Measurements from ENCODE around the gene HS1BP3.
A peak's percentile ranks its signal among the peaks of the same experiment; 100 is the strongest.

The HS1BP3 gene
- total RNA-seq = 10.7 to 48.5 (median 15.5) reads per million in 9 experiments

- Mint-ChIP-seq H3K4me1 (ENCODE audit: low read depth in 2 of 2) (peaks cover 27 to 28% of the 10 kb centered on the region in 2 donors), H3K9me3 (no peaks in the 10 kb centered on the region), H3K4me3 (peak within 1 kb of the TSS; percentile 89 to 93), H3K27me3 (peaks cover 1 to 5% of the 10 kb centered on the region in 2 donors), H3K27ac (peak within 1 kb of the TSS; percentile 93 to 96), H3K36me3 (ENCODE audit: insufficient read depth) (peaks cover 7% of the 10 kb centered on the region)
- ATAC-seq (replicated peaks) (peak; percentile 90), DNase-seq (peak; percentile 87 to 97 (median 93))
Measured at GRCh38 chr2:20650877-20651730, at the start of gene HS1BP3. Gene HS1BP3, minus strand, starts transcription at chr2:20651098. Its CDS starts 35 bp downstream, at chr2:20651063.

GRCh38 chr2:20698916-20699613 is 48.2 kb upstream of the HS1BP3 start:
- Mint-ChIP-seq H3K36me3 (ENCODE audit: insufficient read depth) (no peaks in the 10 kb centered on the region), H3K9me3 (no peaks in the 10 kb centered on the region), H3K4me1 (ENCODE audit: low read depth in 2 of 2) (no peaks in the 10 kb centered on the region), H3K4me3 (no peak overlapping the region), H3K27me3 (no peaks in the 10 kb centered on the region), H3K27ac (no peak overlapping the region)
- DNase-seq (no peak), ATAC-seq (replicated peaks) (no peak)

GRCh38 chr2:20697322-20697934 is 46.5 kb upstream of the HS1BP3 start:
- H3K27ac Mint-ChIP-seq = no peak overlapping the region
- no peaks in the 10 kb centered on the region for H3K4me1 Mint-ChIP-seq (ENCODE audit: low read depth in 2 of 2)

GRCh38 chr2:20696366-20696765 is 45.5 kb upstream of the HS1BP3 start:
- Mint-ChIP-seq H3K4me1 (ENCODE audit: low read depth in 2 of 2) (no peaks in the 10 kb centered on the region), H3K27ac (no peak overlapping the region), H3K36me3 (ENCODE audit: insufficient read depth) (peaks cover 3% of the 10 kb centered on the region), H3K27me3 (no peaks in the 10 kb centered on the region), H3K9me3 (no peaks in the 10 kb centered on the region), H3K4me3 (no peak overlapping the region)
- DNase-seq (no peak), ATAC-seq (replicated peaks) (no peak)

More at GRCh38 chr2:20697322-20697934, 46.5 kb upstream of the HS1BP3 start:
- Mint-ChIP-seq H3K9me3 (no peaks in the 10 kb centered on the region), H3K4me3 (no peak overlapping the region), H3K27me3 (no peaks in the 10 kb centered on the region), H3K36me3 (ENCODE audit: insufficient read depth) (peaks cover 3% of the 10 kb centered on the region)
- no peak for DNase-seq
- no peak for ATAC-seq (replicated peaks)

GRCh38 chr2:20693317-20693716 is 42.4 kb upstream of the HS1BP3 start:
- H3K27me3 Mint-ChIP-seq = no peaks in the 10 kb centered on the region
- H3K4me1 Mint-ChIP-seq (ENCODE audit: low read depth in 2 of 2) = no peaks in the 10 kb centered on the region
- peaks cover 3% of the 10 kb centered on the region for H3K36me3 Mint-ChIP-seq (ENCODE audit: insufficient read depth)
- no peaks in the 10 kb centered on the region for H3K9me3 Mint-ChIP-seq
- H3K4me3 Mint-ChIP-seq = no peak overlapping the region
- no peak for DNase-seq
- no peak overlapping the region for H3K27ac Mint-ChIP-seq
- ATAC-seq (replicated peaks) = no peak

GRCh38 chr2:20692081-20692480 is 41.2 kb upstream of the HS1BP3 start:
- Mint-ChIP-seq H3K4me1 (ENCODE audit: low read depth in 2 of 2) (no peaks in the 10 kb centered on the region), H3K27ac (no peak overlapping the region), H3K4me3 (no peak overlapping the region), H3K27me3 (no peaks in the 10 kb centered on the region), H3K9me3 (no peaks in the 10 kb centered on the region), H3K36me3 (ENCODE audit: insufficient read depth) (peaks cover 3% of the 10 kb centered on the region)
- ATAC-seq (replicated peaks) (no peak), DNase-seq (no peak)

GRCh38 chr2:20691076-20691734 is 40.3 kb upstream of the HS1BP3 start:
- Mint-ChIP-seq H3K27me3 (no peaks in the 10 kb centered on the region), H3K4me1 (ENCODE audit: low read depth in 2 of 2) (no peaks in the 10 kb centered on the region), H3K27ac (no peak overlapping the region), H3K4me3 (no peak overlapping the region), H3K36me3 (ENCODE audit: insufficient read depth) (peaks cover 7% of the 10 kb centered on the region), H3K9me3 (no peaks in the 10 kb centered on the region)
- no peak for DNase-seq
- no peak for ATAC-seq (replicated peaks)

- H3K4me3 Mint-ChIP-seq = no peak overlapping the region
- ATAC-seq (replicated peaks) (no peak), DNase-seq (no peak)
- H3K4me1 Mint-ChIP-seq (ENCODE audit: low read depth in 2 of 2) = no peaks in the 10 kb centered on the region
- no peaks in the 10 kb centered on the region for H3K27me3 Mint-ChIP-seq
- H3K9me3 Mint-ChIP-seq = no peaks in the 10 kb centered on the region
- H3K27ac Mint-ChIP-seq = no peak overlapping the region
- H3K36me3 Mint-ChIP-seq (ENCODE audit: insufficient read depth) = peaks cover 7% of the 10 kb centered on the region
Measured at GRCh38 chr2:20689428-20690264, 38.7 kb upstream of the HS1BP3 start.

GRCh38 chr2:20687260-20687832 is 36.4 kb upstream of the HS1BP3 start:
- DNase-seq (no peak), ATAC-seq (replicated peaks) (no peak)
- H3K4me3 Mint-ChIP-seq = no peak overlapping the region
- no peaks in the 10 kb centered on the region for H3K9me3 Mint-ChIP-seq
- H3K27me3 Mint-ChIP-seq = no peaks in the 10 kb centered on the region
- H3K27ac Mint-ChIP-seq = no peak overlapping the region
- peaks cover 5% of the 10 kb centered on the region for H3K36me3 Mint-ChIP-seq (ENCODE audit: insufficient read depth)
- no peaks in the 10 kb centered on the region for H3K4me1 Mint-ChIP-seq (ENCODE audit: low read depth in 2 of 2)

- H3K9me3 Mint-ChIP-seq = no peaks in the 10 kb centered on the region
- H3K27me3 Mint-ChIP-seq = no peaks in the 10 kb centered on the region
- ATAC-seq (replicated peaks) (no peak), DNase-seq (no peak)
- H3K27ac Mint-ChIP-seq = no peak overlapping the region
- H3K4me1 Mint-ChIP-seq (ENCODE audit: low read depth in 2 of 2) = no peaks in the 10 kb centered on the region
- no peak overlapping the region for H3K4me3 Mint-ChIP-seq
- peaks cover 5% of the 10 kb centered on the region for H3K36me3 Mint-ChIP-seq (ENCODE audit: insufficient read depth)
Measured at GRCh38 chr2:20684581-20685063, 33.7 kb upstream of the HS1BP3 start.

GRCh38 chr2:20682167-20682920 is 31.4 kb upstream of the HS1BP3 start:
- no peak overlapping the region for H3K27ac Mint-ChIP-seq
- H3K4me1 Mint-ChIP-seq (ENCODE audit: low read depth in 2 of 2) = no peaks in the 10 kb centered on the region
- no peak overlapping the region for H3K4me3 Mint-ChIP-seq
- ATAC-seq (replicated peaks) (no peak), DNase-seq (no peak)
- H3K36me3 Mint-ChIP-seq (ENCODE audit: insufficient read depth) = peaks cover 15% of the 10 kb centered on the region
- H3K27me3 Mint-ChIP-seq = no peaks in the 10 kb centered on the region
- H3K9me3 Mint-ChIP-seq = no peaks in the 10 kb centered on the region
